Kidney capillary endothelial cell (primary cell): ENCODE measurements around the gene ZMYND8.

Source experiments
- DNase-seq: peaks from one replicate; pipeline ENCODE4 v3.0.0-alpha.2; 2018; ENCODE audit warnings: low spot score

ZMYND8 gene

GRCh38 chr20:47353692-47354463, 2.6 kb downstream of the ZMYND8 start:
- no peak for DNase-seq

GRCh38 chr20:47353239-47353691, 3.2 kb downstream of the ZMYND8 start:
- DNase-seq = peak; percentile 20

GRCh38 chr20:47352332-47353238, 3.9 kb downstream of the ZMYND8 start:
- DNase-seq = peak; percentile 39

GRCh38 chr20:47351643-47352331, 4.7 kb downstream of the ZMYND8 start:
- no peak for DNase-seq

GRCh38 chr20:47350691-47351545, 5.6 kb downstream of the ZMYND8 start:
- no peak for DNase-seq

GRCh38 chr20:47350181-47350550, 6.3 kb downstream of the ZMYND8 start:
- peak; percentile 17 for DNase-seq

- DNase-seq = no peak
Observed at GRCh38 chr20:47349365-47350180, 6.9 kb downstream of the ZMYND8 start.

- peak; percentile 26 for DNase-seq
Observed at GRCh38 chr20:47348539-47349142, 7.9 kb downstream of the ZMYND8 start.

- no peak for DNase-seq
Observed at GRCh38 chr20:47347661-47348435, 8.7 kb downstream of the ZMYND8 start.

- no peak for DNase-seq
Observed at GRCh38 chr20:47346172-47346571, 10.3 kb downstream of the ZMYND8 start.

- no peak for DNase-seq
Observed at GRCh38 chr20:47345214-47345613, 11.3 kb downstream of the ZMYND8 start.

- no peak for DNase-seq
Observed at GRCh38 chr20:47343007-47343472, 13.5 kb downstream of the ZMYND8 start.

GRCh38 chr20:47338131-47338628, 18.3 kb downstream of the ZMYND8 start:
- no peak for DNase-seq

- no peak for DNase-seq
Observed at GRCh38 chr20:47337413-47337812, 19.1 kb downstream of the ZMYND8 start.

GRCh38 chr20:47336129-47336754, 20.3 kb downstream of the ZMYND8 start:
- DNase-seq = no peak

- DNase-seq = no peak
Observed at GRCh38 chr20:47335251-47336128, 21.0 kb downstream of the ZMYND8 start.

- DNase-seq = peak; percentile 99
Observed at GRCh38 chr20:47334022-47334551, 22.4 kb downstream of the ZMYND8 start.
